ENCODE data around the gene RPS18.

RPS18 gene

DNA sequence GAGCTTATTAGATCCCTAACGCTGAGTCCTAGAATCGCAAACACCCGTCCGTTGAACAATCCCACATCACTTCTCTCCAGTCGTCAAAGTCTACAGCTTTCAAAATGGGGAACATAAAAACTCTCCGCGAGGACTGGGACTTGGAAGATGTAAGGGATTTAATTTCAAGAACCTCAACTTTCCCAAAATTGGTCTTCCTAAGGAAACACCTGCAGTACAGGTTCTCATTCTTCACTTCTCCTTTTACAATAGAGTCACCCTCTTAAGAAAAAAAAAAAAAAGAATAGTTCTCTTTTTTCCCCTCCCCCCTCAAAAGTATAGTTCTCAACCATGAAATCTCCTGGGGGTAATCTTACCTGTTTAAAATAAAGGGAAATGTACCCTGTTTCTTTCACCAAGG lies 52.2 kb downstream of the RPS18 start:
- TF ChIP-seq, protein P1, sequence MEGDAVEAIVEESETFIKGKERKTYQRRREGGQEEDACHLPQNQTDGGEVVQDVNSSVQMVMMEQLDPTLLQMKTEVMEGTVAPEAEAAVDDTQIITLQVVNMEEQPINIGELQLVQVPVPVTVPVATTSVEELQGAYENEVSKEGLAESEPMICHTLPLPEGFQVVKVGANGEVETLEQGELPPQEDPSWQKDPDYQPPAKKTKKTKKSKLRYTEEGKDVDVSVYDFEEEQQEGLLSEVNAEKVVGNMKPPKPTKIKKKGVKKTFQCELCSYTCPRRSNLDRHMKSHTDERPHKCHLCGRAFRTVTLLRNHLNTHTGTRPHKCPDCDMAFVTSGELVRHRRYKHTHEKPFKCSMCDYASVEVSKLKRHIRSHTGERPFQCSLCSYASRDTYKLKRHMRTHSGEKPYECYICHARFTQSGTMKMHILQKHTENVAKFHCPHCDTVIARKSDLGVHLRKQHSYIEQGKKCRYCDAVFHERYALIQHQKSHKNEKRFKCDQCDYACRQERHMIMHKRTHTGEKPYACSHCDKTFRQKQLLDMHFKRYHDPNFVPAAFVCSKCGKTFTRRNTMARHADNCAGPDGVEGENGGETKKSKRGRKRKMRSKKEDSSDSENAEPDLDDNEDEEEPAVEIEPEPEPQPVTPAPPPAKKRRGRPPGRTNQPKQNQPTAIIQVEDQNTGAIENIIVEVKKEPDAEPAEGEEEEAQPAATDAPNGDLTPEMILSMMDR (IDR thresholded peaks at IDR 0.05), result no peak

Measured in LNCAP (cell line).